HEK293 (cell line): ENCODE data around the gene ATP6V1A.

Experiments used
- KLF10 ChIP-seq: fragments of 450-650 bp; IDR thresholded peaks from 2 replicates; pipeline ENCODE4 v1.5.1; 2018; ENCODE audit warnings: missing biosample characterization, mild to moderate bottlenecking, missing genetic modification characterization
- ZNF341 ChIP-seq: fragments of 450-650 bp; formaldehyde crosslinking; IDR thresholded peaks from 2 replicates; pipeline ENCODE4; 2016; ENCODE audit warnings: low read depth, missing biosample characterization, missing genetic modification characterization

DNA sequence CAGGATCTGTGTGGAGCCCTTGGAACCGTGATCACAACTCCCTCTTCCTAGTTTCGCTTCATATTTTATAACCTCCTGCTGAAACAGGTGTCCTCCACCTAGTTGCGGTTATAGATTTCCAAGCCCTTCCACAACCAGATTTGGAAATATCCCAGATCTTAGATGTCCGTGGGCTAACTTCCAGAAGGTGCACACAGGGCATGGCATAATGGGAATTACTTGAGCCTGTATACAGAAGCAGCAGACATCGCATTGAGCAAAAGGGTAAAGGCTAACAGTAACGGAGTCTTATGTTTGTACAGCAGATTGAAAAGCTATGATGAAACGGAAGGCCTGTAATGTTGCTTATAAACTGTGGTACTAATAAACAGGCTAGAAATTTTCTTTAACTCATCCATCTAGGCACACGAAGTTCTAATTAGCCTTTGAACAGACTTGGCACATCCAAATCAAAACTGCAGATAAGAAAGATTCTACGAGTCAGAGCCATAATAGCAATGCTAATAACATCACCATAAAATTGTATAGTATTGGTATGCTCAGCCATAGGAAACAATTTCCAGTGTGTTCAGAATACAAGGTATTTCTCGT lies 49.2 kb upstream of the ATP6V1A start:
- TF ChIP-seq ZNF341 (tag by site-specific recombination) = no peak
- no peak for TF ChIP-seq KLF10
